HCT116 (cell line): ENCODE measurements around the gene BLTP3A. TPM values are rescaled to one million over a fixed set of nuclear protein-coding genes. Genes with fewer than 3 reads are reported as not detected.

Experiments used
- ATAC-seq: fragments of 200-7000 bp; cut with Tn5 transposase; 2 replicates; pipeline ENCODE4 v1.9.1; 2020; ENCODE audit warnings: mild to moderate bottlenecking, moderate library complexity
- BruUV-seq: library from RNA; stranded (reverse); fragments of 400-500 nt; replicated peaks from 2 replicates; lab custom pipeline; 2021; lab: Mats Ljungman, UMichigan
- CTCF ChIA-PET: fragments of 300-600 bp; sonication (Branson Sonifier 250); formaldehyde crosslinking; loops from one replicate; lab custom pipeline; 2021; ENCODE audit warnings: antibody characterized with exemption; lab: Charles Lee
- POLR2A ChIA-PET: fragments of 300-600, 350-600 bp; sonication (Branson Sonifier 250); formaldehyde crosslinking; loops from one replicate; lab custom pipeline; 2021; ENCODE audit warnings: antibody characterized with exemption; lab: Charles Lee
- RAD21 ChIA-PET, 2 experiments: fragments of 300-600 bp; sonication (Branson Sonifier 250); formaldehyde crosslinking; loops; one replicate each; lab custom pipeline; 2023; ENCODE audit warnings: low total read pairs in 2 of 2; ENCODE audit not compliant: uncharacterized antibody in 2 of 2, unreplicated experiment in 2 of 2, low non-redundant PET in 1 of 2; lab: Charles Lee
- DNase-seq: peaks from one replicate; pipeline ENCODE4 v3.0.0-alpha.2; 2010; ENCODE audit warnings: low read depth, low spot score
- H2AFZ ChIP-seq: fragments of 200-600 bp; shearing (Covaris generic), sonication (generic); 2 replicates; pipeline ENCODE4 v1.6.1; 2017; ENCODE audit warnings: low read depth, mixed run types, mixed read lengths, antibody characterized with exemption, low read length; ENCODE audit not compliant: poor library complexity, severe bottlenecking
- H3K27ac ChIP-seq: 2 replicates; pipeline ENCODE4 v1.5.1; 2012; ENCODE audit warnings: low read depth, low read length
- H3K27me3 ChIP-seq: fragments of 200-600 bp; sonication (generic); 2 replicates; pipeline ENCODE4 v1.6.1; 2016; ENCODE audit warnings: mixed run types, low read length, mixed read lengths; ENCODE audit not compliant: insufficient read depth
- H3K36me3 ChIP-seq, 2 experiments: fragments of 200-500 bp in 1 of 2; fragments of 200-600 bp in 1 of 2; sonication (Bioruptor generic) in 1 of 2; sonication (generic) in 1 of 2; 2 replicates each; pipeline versions ENCODE4 v1.5.1 to v1.6.1; 2014 to 2016; ENCODE audit warnings: low read length in 2 of 2, inconsistent platforms in 1 of 2, mixed read lengths in 1 of 2, mixed run types in 1 of 2; ENCODE audit not compliant: insufficient read depth in 2 of 2, control insufficient read depth in 1 of 2
- H3K4me1 ChIP-seq, 2 experiments: fragments of 200-600 bp in 1 of 2; sonication (generic) in 1 of 2; 2 replicates each; pipeline versions ENCODE4 v1.5.1 to v1.6.1; 2012 to 2017; ENCODE audit warnings: low read length in 2 of 2, inconsistent platforms in 1 of 2, mild to moderate bottlenecking in 1 of 2, mixed read lengths in 1 of 2, mixed run types in 1 of 2, moderate library complexity in 1 of 2; ENCODE audit not compliant: insufficient read depth in 2 of 2, control insufficient read depth in 1 of 2
- H3K4me2 ChIP-seq: fragments of 200-600 bp; sonication (generic); 2 replicates; pipeline ENCODE4 v1.6.1; 2017; ENCODE audit warnings: mixed run types, low read length, mixed read lengths
- H3K4me3 ChIP-seq, 2 experiments: fragments of 200-600 bp in 1 of 2; sonication (generic) in 1 of 2; replicated peaks in 1 of 2; 2 replicates each; pipeline ENCODE4 v1.5.1; 2011 to 2016; ENCODE audit warnings: low read length in 2 of 2, control low read depth in 1 of 2, low read depth in 1 of 2, mild to moderate bottlenecking in 1 of 2, mixed read lengths in 1 of 2, mixed run types in 1 of 2
- H3K79me2 ChIP-seq: fragments of 200-600 bp; sonication (generic); 2 replicates; pipeline ENCODE4 v1.6.1; 2017; ENCODE audit warnings: mild to moderate bottlenecking, mixed run types, low read length, moderate library complexity, mixed read lengths; ENCODE audit not compliant: insufficient read depth
- H3K9ac ChIP-seq: fragments of 200-600 bp; sonication (generic); 2 replicates; pipeline ENCODE4 v1.6.1; 2016; ENCODE audit warnings: low read length, mixed read lengths
- H3K9me2 ChIP-seq: fragments of 200-600 bp; sonication (generic), shearing (Covaris generic); 2 replicates; pipeline ENCODE4 v1.6.1; 2017; ENCODE audit warnings: mixed run types, mild to moderate bottlenecking, moderate library complexity; ENCODE audit not compliant: insufficient read depth
- H3K9me3 ChIP-seq, 2 experiments: fragments of 200-500 bp in 1 of 2; fragments of 200-600 bp in 1 of 2; sonication (Bioruptor generic) in 1 of 2; sonication (generic) in 1 of 2; 2 replicates each; pipeline ENCODE4 v1.6.1; 2014 to 2017; ENCODE audit warnings: low read length in 2 of 2, mixed read lengths in 2 of 2, inconsistent platforms in 1 of 2, low read depth in 1 of 2, mild to moderate bottlenecking in 1 of 2, mixed run types in 1 of 2, moderate library complexity in 1 of 2; ENCODE audit not compliant: control insufficient read depth in 1 of 2, insufficient read depth in 1 of 2
- H4K20me1 ChIP-seq: fragments of 200-600 bp; sonication (generic), shearing (Covaris generic); 2 replicates; pipeline ENCODE4 v1.6.1; 2017; ENCODE audit warnings: mixed run types, mild to moderate bottlenecking, moderate library complexity; ENCODE audit not compliant: insufficient read depth
- ATF3 ChIP-seq: IDR thresholded peaks from 2 replicates; pipeline ENCODE4 v1.6.1; 2012
- CBX3 ChIP-seq: IDR thresholded peaks from 2 replicates; pipeline ENCODE4 v1.6.1; 2012; ENCODE audit warnings: low read depth
- CEBPB ChIP-seq: IDR thresholded peaks from 2 replicates; pipeline ENCODE4 v1.6.1; 2012; ENCODE audit warnings: low read depth
- CTCF ChIP-seq, 3 experiments: fragments of 200-600 bp in 1 of 3; sonication (generic) in 1 of 3; IDR thresholded peaks in 2 of 3; conservative IDR thresholded peaks in 1 of 3; 2 replicates each; pipeline ENCODE4 v1.5.1; 2012 to 2017; ENCODE audit warnings: low read depth in 2 of 3, low read length in 2 of 3, antibody characterized with exemption in 1 of 3, borderline replicate concordance in 1 of 3, control low read depth in 1 of 3, mild to moderate bottlenecking in 1 of 3, mixed read lengths in 1 of 3, mixed run types in 1 of 3, moderate library complexity in 1 of 3; ENCODE audit not compliant: insufficient read depth in 1 of 3
- EGR1 ChIP-seq: IDR thresholded peaks from 2 replicates; pipeline ENCODE4 v1.6.1; 2012; ENCODE audit warnings: low read depth
- ELF1 ChIP-seq: IDR thresholded peaks from 2 replicates; pipeline ENCODE4 v1.6.1; 2012; ENCODE audit warnings: low read depth, borderline replicate concordance
- EZH2phosphoT487 ChIP-seq: fragments of 200-600 bp; IDR thresholded peaks from 2 replicates; pipeline ENCODE4 v1.6.1; 2018; ENCODE audit warnings: antibody characterized with exemption, borderline replicate concordance
- FOSL1 ChIP-seq: IDR thresholded peaks from 2 replicates; pipeline ENCODE4 v1.6.1; 2012; ENCODE audit warnings: low read depth
- JUND ChIP-seq: IDR thresholded peaks from 2 replicates; pipeline ENCODE4 v1.6.1; 2012
- POLR2AphosphoS5 ChIP-seq: IDR thresholded peaks from 2 replicates; pipeline ENCODE4 v1.6.1; 2011; ENCODE audit warnings: mild to moderate bottlenecking, low read depth, low read length, moderate library complexity
- RAD21 ChIP-seq: IDR thresholded peaks from 2 replicates; pipeline ENCODE4 v1.6.1; 2012; ENCODE audit warnings: low read depth, mild to moderate bottlenecking
- SIN3A ChIP-seq: IDR thresholded peaks from 2 replicates; pipeline ENCODE4 v1.6.1; 2012; ENCODE audit warnings: low read depth
- SP1 ChIP-seq: IDR thresholded peaks from 2 replicates; pipeline ENCODE4 v1.6.1; 2012; ENCODE audit warnings: low read depth
- TCF7L2 ChIP-seq: IDR thresholded peaks from 2 replicates; pipeline ENCODE4 v1.7.0; 2011; ENCODE audit warnings: borderline replicate concordance, inconsistent platforms; ENCODE audit not compliant: insufficient read depth, insufficient read length; ENCODE audit errors: extremely low read depth
- ZBTB33 ChIP-seq: IDR thresholded peaks from 2 replicates; pipeline ENCODE4 v1.6.1; 2011; ENCODE audit warnings: mild to moderate bottlenecking, low read length, moderate library complexity; ENCODE audit not compliant: insufficient replicate concordance; ENCODE audit errors: extremely low read depth
- ZFX ChIP-seq: fragments of 450-650 bp; IDR thresholded peaks from 2 replicates; pipeline ENCODE4 v1.6.1; 2017
- ZNF274 ChIP-seq: fragments of 200-500 bp; sonication (Bioruptor generic); IDR thresholded peaks from 2 replicates; pipeline ENCODE4 v1.6.1; 2014; ENCODE audit warnings: mild to moderate bottlenecking, low read depth, low read length, inconsistent platforms
- intact Hi-C: fragments of 100-400 bp; cut with micrococcal nuclease; formaldehyde crosslinking; loops from 2 replicates; pipeline ENCODE4 v1.10.0; 2022
- total RNA-seq: library from RNA; stranded (reverse); gene quantifications from one replicate; pipeline ENCODE4 v1.2.1, GENCODE V29; 2021; ENCODE audit not compliant: unreplicated experiment

Gene BLTP3A
- total RNA-seq, 1 experiment from 2014 or later, result 21.5 TPM

GRCh38 chr6:34773916-34774315 is 18.0 kb upstream of the BLTP3A start:
- Histone ChIP-seq H3K27me3 (no peaks in the 10 kb centered on the region), H3K4me1 (no peaks in the 10 kb centered on the region), H3K9ac (no peak overlapping the region), H4K20me1 (no peaks in the 10 kb centered on the region)
- ChIA-PET POLR2A (no interaction called here), RAD21 (no interaction called here)
- no peak for TF ChIP-seq ELF1
- no peak for TF ChIP-seq POLR2AphosphoS5
- TF ChIP-seq EGR1, result no peak
- TF ChIP-seq FOSL1, result no peak
- no peak for TF ChIP-seq ZBTB33
- no peak for TF ChIP-seq EZH2phosphoT487
- TF ChIP-seq TCF7L2, result no peak
- TF ChIP-seq SP1, result no peak
- TF ChIP-seq CEBPB, result no peak
- TF ChIP-seq CTCF (IDR thresholded peaks at IDR 0.05 in 2 of 3, conservative IDR thresholded peaks at IDR 0.05 in 1 of 3; ENCODE audit: borderline replicate concordance in 1 of 3, insufficient read depth in 1 of 3, low read depth in 2 of 3, low read length in 2 of 3), result no peak
- TF ChIP-seq ATF3, result no peak
- no peak for TF ChIP-seq RAD21
- TF ChIP-seq ZNF274, result no peak
- no peak for TF ChIP-seq JUND
- no peak for TF ChIP-seq SIN3A
- no peak for TF ChIP-seq ZFX
- TF ChIP-seq CBX3, result no peak
- TF ChIP-seq, all 23 proteins: peak for 0
- BruUV-seq, result no TSS peak
- DNase-seq (no peak), ATAC-seq (no peak)
- Histone ChIP-seq H2AFZ (no peak overlapping the region), H3K4me2 (no peak overlapping the region), H3K9me3 (no peaks in the 10 kb centered on the region), H3K4me3 (no peak overlapping the region), H3K36me3 (peaks cover 40 to 50% of the 10 kb centered on the region in 2 experiments), H3K27ac (no peak overlapping the region), H3K9me2 (no peaks in the 10 kb centered on the region), H3K79me2 (peaks cover 33% of the 10 kb centered on the region)
- CTCF ChIA-PET, result no interaction called here
- intact Hi-C loops, result no loop called here
